GM18873 (cell line): ENCODE data around the gene CMBL.
A peak's percentile ranks its signal among the peaks of the same experiment; 100 is the strongest.

ENCODE experiments used
- ATAC-seq: cut with Tn5 transposase; IDR thresholded peaks from one replicate; pipeline ENCODE4 v1.9.1; 2021; ENCODE audit warnings: mild to moderate bottlenecking, moderate library complexity, moderate number of reproducible peaks; ENCODE audit not compliant: unreplicated experiment, low FRiP score

CMBL gene

GRCh38 chr5:10334831-10335230, 27.1 kb upstream of the CMBL start:
- ATAC-seq: no peak

DNA sequence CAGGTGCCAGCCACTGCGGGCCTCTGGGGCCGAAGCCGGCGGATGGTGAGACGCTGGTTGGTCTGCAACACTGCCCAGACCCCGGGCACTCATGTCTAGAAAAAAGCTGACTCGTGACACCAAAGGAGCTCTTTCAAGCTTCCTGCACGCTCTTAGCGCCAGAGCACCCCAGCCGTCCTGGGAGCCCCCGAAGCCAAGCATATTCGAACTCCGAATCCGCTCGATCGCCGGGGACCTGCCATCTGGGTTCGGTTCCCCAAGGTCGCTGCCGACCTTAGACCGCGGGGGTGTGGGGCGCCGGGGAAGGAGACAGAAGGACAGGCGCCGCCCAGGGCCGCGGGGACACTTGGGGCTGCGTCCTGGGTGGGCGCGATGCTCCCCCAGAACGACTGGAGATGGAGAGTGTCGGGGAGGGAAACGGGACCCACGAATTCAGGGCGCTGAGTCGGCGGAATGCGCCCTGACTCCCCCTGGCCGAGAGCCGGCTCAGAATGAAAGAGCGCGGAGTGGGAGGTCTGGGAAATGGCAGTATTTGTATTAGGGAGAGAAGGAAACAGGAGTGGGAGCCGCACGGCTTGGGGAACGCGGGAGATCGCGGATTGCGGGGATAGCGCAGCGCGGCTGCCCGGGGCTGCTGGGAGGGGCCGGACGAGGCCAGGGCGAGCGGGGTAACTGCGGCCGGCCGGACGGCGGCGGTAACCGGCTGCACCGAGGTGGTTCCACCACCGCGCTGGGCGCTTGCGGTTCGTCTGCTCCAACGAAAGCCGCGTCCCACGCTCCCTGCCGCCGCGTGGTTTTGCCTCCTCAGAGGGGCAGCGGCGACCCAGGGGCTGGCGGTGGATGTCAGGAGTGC, 25.7 kb upstream of the CMBL start:
- ATAC-seq: no peak

- no peak for ATAC-seq
Measured at GRCh38 chr5:10332301-10332700, 24.6 kb upstream of the CMBL start.

DNA sequence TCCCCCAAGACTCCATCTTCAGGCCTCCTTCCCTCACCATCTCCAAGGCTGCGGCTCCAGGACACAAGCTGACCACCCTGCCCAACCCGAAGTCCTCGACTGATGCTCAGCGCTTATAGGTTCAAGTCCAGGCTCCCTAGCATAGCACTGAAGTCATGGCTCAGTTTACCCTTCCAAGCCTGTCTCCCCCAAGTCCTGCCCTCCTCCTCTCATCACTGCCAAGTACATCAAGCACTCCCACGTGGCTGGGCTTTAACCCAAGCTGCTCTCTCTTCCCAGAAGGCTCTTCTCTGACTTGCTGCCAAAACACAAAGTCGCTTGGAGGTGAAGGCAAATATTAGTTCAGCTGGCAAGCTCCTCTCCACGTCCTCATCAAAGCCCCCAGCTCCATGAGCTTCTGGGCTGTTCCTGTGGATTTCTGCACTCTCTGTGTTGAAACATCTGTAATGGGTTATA, 23.7 kb upstream of the CMBL start:
- no peak for ATAC-seq

DNA sequence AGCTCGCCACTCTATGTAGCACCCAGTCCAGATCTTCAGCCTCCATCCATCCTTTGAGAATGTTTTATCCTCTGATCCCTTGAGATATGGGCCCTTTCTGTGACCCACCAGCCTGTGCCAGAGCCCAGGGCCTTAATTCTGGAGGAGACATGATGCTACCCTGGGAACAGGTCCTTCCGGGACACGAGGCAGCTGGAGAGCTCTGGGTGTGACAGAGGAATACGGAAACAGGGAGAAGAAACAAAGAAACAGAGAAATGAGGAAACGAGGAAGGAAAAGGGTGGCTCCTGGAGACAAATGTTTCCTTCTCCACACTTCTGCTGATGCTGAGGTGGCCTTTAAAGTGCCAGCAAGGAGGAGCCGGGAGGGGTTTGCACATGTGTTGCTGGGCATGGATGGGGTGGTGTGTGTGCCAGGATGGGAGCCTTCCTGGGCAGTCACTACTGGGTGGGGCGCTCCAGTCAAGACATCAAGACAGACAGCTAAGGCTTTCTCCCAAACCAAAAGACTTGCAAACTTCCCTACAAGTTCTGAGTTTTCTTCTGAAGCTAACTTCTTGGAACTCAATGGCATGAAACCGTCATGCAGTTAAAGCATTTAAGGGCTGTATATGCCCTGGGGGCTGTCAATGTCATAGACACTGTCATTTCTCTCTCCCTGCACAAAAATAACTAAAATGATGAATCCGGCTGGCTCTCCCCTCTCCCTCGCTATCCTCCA, 23.0 kb upstream of the CMBL start:
- ATAC-seq: no peak

- ATAC-seq: no peak
Measured at GRCh38 chr5:10329820-10330481, 22.2 kb upstream of the CMBL start.

DNA sequence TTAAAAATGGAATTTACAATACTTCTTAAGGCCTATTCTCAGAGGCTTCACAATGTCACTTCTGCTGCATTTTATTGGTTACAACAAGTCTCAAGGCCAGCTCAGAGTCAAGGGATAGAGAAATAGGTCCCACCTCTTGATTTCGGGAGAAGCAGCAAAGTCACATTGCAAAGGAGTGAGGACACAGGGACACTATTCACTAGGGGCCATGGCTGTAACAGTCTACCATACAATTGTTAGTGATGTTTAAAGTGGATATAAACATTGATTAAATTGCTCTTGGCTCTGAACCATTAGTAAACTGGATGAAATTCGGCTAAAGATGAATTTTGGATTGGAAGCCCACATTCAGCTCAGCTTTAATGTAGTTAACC, 21.7 kb upstream of the CMBL start:
- no peak for ATAC-seq

DNA sequence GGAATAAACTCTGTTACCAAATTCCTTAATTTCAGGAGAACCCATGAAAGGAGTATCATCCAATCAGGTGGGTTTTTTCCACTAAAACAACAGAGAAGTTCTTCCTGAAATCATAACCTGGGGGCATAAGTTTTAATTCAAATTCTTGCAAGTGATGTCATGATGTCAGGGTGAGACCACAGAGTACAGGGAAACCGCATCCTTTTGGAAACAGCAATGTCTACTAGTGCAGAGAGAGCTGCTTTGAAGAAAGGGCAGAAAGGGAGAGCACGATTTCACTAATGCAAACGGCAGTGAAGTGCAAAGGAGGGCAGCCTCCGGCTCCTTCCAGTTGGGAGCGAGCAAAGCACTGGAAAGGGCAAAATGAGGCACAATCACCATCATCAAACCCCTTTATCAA, 20.6 kb upstream of the CMBL start:
- no peak for ATAC-seq

DNA sequence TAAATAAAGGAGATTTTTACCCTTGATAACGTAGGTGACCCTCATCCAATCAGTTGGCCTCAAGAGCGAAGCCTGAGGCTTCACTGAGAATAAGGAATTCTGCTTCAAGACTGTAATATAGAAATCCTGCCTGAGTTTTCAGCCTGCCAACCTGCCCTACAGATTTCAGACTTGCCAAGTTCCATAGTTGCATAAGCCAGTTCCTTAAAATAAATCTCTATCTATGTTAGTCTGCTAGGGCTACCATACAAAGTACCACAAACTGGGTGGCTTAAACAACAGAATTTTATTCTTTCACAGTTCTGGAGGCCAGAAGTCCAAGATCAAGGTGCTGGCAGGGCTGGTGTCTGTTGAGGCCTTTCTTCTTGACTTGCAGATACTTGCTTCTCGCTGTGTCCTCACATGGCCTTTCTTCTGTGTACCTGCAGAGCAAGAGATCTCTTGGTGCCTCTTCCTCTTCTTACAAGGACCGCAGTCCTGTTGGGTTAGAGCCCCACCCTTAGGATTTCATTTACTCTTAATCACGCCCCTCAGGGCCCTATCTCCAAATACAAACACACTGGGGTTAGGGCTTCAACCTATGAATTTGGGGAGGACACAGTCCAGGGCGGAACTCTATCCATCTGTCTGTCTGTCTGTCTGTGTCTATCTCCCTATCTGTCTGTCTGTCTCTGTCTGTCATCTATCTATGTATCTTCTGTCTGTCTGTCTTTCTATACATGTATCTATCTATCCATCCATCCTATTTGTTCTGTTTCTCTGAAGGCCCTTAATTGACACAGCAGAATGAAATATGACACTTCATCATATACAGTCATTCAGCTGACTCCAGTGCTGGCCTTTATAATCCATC, 17.0 kb upstream of the CMBL start:
- ATAC-seq: no peak

- ATAC-seq: no peak
Measured at GRCh38 chr5:10323588-10324488, 16.1 kb upstream of the CMBL start.

DNA sequence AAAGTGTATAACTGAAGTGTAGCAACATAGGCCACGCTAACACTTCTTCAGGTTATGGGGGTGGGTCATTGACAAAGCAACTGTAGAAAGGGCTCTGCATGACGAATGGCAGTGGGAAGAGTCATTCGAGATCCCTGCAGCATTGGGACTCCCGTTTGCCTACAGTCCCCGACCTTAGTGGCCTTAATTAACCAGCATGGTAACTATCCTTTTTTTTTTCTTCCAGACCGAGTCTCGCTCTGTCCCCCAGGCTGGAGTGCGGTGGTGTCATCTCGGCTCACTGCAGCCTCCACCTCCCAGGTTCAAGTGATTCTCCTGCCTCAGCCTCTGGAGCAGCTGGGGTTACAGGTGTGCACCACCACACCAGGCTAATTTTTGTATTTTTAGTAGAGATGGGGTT, 14.2 kb upstream of the CMBL start:
- no peak for ATAC-seq

DNA sequence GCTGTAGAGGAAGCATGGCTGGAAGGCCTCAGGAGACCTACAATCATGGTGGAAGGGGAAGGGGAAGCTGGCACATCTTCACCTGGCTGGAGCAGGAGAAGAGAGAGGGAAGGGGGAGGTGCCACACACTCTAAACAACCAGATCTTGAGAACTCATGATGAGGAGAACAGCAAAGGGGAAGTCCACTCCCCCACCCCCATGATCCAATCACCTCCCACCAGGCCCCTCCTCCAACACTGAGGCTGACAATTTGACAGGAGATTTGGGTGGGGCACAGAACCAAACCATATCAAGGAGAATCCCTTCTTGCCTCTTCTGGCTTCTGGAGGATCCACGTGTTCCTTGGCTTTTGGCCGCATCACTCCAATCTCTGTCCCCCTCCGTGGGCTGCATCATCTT, 13.1 kb upstream of the CMBL start:
- no peak for ATAC-seq

DNA sequence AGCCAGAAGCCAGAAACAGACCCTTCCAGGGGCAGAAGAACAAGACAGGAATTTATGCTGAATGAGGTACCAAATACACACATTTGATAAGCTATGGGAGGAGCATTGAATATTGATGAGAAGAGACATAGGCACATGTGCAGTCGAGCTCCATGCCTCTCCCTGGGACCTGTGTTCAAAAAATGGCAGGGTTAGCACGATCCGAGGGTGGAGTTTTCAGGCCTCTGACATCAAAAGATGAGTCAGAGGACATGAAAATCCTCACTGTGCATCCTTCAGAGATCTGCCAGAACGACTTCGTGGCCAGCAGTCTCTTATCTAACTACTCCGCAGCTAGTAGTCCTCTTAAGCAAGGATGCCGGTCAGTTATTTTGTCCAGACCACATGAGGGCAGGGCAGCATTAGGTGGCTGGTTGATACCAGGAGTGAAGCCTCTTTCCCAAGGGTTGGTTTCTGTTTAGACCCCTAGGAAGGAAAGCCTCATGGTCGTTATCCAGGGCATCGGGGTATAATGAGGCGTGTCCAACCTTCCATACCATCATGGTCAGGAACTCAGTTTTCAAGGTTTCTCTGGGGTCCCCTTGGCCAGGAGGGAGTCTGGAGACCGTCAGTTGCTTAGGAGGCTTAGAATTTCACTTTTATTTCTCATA, 11.6 kb upstream of the CMBL start:
- no peak for ATAC-seq

GRCh38 chr5:10317825-10318682, 10.4 kb upstream of the CMBL start:
- peak; percentile 80 for ATAC-seq

DNA sequence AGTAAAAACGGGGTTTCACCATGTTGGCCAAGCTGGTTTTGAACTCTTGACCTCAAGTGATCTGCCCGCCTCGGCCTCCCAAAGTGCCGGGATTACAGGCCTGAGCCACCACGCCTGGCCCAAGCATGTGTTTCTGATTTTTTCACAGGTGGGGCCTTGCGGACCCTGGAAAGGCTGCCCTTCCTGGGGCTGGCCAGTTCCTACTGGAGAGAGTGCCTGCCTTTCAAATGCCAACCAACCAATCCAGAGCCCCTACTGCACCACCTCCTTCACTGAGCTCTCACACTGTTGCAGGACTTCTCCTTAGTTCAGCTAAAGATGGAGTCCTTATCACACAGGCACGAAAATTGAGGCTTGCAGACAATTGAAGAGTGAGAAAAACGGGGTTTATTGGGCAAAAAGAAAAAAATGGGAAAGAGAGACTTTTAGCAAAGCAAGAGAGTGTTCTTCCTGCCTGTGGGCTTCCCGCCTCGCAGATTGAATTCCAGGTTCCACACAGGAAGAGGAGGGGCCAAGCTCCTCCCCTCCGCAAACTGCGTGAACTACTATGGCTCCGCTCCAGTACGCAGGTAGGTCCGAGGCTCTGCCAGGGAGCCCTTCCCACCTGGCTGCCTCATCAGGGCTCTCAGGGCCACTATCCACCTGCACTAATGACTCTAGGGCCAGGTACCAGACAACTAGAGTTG, 8.3 kb upstream of the CMBL start:
- ATAC-seq: no peak

- ATAC-seq: no peak
Measured at GRCh38 chr5:10315201-10315600, 7.5 kb upstream of the CMBL start.

DNA sequence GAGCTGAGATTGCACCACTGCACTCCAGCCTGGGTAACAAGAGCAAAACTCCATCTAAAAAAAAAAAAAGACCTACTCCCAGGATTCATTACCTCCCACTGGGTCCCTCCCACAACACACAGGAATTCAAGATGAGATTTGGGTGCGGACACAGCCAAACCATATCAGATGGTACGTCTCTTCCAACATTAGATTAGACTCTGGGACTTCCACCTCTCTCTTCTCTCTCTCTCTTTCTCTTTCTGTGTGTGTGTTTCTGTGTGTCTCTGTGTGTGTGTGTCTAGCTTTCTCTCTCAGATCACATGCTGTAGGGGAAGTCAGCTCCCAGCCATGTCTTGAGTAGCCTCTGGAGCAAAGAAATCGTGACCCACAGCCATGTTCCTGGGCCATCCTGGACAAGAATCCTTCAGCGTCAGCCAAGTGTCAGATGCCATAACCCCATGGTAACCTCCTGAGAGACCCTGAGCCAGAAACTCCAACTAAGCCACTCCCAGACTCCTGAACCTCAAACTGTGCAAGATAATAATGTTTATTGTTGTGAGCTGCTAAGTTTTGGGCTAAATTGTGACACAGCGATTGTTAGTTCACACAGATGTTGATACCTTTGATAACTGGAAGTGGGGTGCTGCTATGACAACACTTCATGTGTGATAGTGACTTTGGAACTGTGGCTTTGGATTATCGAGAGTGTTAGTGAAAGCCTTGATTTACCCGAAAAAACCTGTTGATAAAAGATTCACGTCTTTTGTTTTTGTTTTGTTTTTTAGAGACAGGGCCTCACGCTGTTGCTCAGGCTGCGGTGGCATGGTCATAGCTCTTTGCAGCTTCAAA, 4.1 kb upstream of the CMBL start:
- ATAC-seq: no peak
